PFSK-1 (cell line): ENCODE measurements around the gene PGS1.

Source experiments
- POLR2AphosphoS5 ChIP-seq: IDR thresholded peaks from 2 replicates; pipeline ENCODE4 v1.6.1; 2012; ENCODE audit warnings: low read depth, mild to moderate bottlenecking, control low read depth, low read length, moderate library complexity
- SIN3A ChIP-seq: IDR thresholded peaks from 2 replicates; pipeline ENCODE4 v1.6.1; 2012; ENCODE audit warnings: mild to moderate bottlenecking, low read length, moderate library complexity, borderline replicate concordance; ENCODE audit not compliant: insufficient read depth
- TAF1 ChIP-seq: IDR thresholded peaks from 2 replicates; pipeline ENCODE4 v1.6.1; 2012; ENCODE audit warnings: low read length, control low read depth, borderline replicate concordance; ENCODE audit not compliant: insufficient read depth
- TF ChIP-seq, protein P1 (sequence below), 2 experiments: IDR thresholded peaks; 2 replicates each; pipeline versions ENCODE4 v1.6.1 to v1.8.0; 2011 to 2012; ENCODE audit warnings: low read depth in 2 of 2, low read length in 2 of 2, control low read depth in 1 of 2, inconsistent platforms in 1 of 2, mild to moderate bottlenecking in 1 of 2, moderate library complexity in 1 of 2; ENCODE audit not compliant: insufficient read depth in 1 of 2

DNA sequence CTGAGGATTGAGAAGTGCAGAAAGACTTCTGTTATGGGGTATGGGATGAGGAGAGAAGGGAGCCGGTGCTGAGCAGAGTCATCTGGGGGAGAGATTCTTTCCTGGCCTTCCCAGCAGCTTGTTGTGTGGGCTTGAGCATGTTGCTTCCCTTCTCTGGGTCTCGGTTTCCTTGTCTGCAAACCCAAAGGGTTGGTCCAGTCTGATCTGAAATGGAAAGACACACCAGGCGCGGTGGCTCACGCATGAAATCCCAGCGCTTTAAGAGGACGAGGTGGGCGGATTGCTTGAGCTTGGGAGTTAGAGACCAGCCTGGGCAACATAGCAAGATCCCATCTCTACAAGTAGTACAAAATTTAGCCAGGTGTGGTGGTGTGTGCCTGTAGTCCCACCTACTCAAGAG, 24.6 kb upstream of the PGS1 start:
- TF ChIP-seq TAF1 (no peak), SIN3A (no peak), POLR2AphosphoS5 (no peak)
- TF ChIP-seq, protein P1, sequence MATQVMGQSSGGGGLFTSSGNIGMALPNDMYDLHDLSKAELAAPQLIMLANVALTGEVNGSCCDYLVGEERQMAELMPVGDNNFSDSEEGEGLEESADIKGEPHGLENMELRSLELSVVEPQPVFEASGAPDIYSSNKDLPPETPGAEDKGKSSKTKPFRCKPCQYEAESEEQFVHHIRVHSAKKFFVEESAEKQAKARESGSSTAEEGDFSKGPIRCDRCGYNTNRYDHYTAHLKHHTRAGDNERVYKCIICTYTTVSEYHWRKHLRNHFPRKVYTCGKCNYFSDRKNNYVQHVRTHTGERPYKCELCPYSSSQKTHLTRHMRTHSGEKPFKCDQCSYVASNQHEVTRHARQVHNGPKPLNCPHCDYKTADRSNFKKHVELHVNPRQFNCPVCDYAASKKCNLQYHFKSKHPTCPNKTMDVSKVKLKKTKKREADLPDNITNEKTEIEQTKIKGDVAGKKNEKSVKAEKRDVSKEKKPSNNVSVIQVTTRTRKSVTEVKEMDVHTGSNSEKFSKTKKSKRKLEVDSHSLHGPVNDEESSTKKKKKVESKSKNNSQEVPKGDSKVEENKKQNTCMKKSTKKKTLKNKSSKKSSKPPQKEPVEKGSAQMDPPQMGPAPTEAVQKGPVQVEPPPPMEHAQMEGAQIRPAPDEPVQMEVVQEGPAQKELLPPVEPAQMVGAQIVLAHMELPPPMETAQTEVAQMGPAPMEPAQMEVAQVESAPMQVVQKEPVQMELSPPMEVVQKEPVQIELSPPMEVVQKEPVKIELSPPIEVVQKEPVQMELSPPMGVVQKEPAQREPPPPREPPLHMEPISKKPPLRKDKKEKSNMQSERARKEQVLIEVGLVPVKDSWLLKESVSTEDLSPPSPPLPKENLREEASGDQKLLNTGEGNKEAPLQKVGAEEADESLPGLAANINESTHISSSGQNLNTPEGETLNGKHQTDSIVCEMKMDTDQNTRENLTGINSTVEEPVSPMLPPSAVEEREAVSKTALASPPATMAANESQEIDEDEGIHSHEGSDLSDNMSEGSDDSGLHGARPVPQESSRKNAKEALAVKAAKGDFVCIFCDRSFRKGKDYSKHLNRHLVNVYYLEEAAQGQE (IDR thresholded peaks at IDR 0.05; ENCODE audit: insufficient read depth in 1 of 2, low read depth in 2 of 2, low read length in 2 of 2): no peak
